Measurements from ENCODE around the gene MED29.

Gene MED29

GRCh38 chr19:39411081-39411831, 20.1 kb downstream of the MED29 start:
- DNase-seq (ENCODE audit: low spot score): no peak

DNA sequence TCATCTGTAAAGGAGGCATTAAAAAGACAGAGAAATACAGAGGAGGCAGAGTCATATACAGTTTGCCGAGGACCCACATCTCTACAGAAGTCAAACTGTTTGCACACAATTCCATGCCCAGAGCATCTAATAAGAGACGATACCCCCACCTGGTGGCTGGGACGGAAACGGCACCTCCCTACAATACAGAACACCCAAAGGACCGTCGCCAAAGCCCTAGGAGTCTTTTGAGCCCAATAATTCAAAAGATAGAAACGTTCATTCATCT, 20.6 kb downstream of the MED29 start:
- peak; percentile 86 for DNase-seq (ENCODE audit: low spot score)

- DNase-seq (ENCODE audit: low spot score): peak; percentile 96
Measured at GRCh38 chr19:39412100-39412866, 21.1 kb downstream of the MED29 start, which contains the start of gene PLEKHG2. TSS of gene PLEKHG2 (plus strand) at chr19:39412669. CDS start at chr19:39414087, 1,418 bp downstream.

- DNase-seq (ENCODE audit: low spot score): no peak
Measured at GRCh38 chr19:39412867-39413271, 21.7 kb downstream of the MED29 start.

DNA sequence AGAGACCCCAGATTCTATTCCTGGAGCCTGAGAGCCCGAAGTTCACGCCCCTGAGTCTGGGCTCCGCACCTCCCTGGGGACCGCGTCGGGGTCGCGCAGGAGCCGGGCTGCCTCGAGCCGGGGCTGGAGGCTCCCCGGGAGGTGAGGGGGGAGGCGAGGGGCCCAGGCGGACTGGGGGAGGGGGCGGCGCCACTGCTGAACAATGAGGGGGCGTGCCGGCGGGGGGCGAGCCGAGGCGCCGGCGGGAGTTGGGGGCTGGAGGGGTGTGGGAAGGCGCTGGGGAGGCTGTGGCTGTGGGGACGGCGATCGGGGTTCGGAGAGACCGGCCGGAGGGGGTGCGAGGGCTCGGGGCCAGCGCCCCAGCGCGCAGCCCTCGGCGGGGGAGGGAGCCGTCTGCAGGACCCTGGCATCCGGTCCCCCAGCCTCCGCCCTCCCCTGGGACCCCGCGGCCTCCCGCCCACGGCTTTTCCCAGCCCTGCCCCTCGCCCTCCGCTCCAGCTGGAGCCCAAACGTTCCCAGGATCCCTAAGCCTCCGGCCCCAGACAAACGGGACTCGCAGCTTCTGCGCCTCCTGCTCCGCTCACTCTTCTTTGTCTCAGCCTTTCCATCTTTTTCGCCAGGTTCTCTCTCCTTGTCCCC, 22.2 kb downstream of the MED29 start:
- DNase-seq (ENCODE audit: low spot score): peak; percentile 80

- DNase-seq (ENCODE audit: low spot score): peak; percentile 59
Measured at GRCh38 chr19:39413911-39414608, 22.9 kb downstream of the MED29 start.

GRCh38 chr19:39415111-39416046, 24.2 kb downstream of the MED29 start:
- no peak for DNase-seq (ENCODE audit: low spot score)

- DNase-seq (ENCODE audit: low spot score): no peak
Measured at GRCh38 chr19:39416152-39417120, 25.3 kb downstream of the MED29 start.

GRCh38 chr19:39417463-39418181, 26.4 kb downstream of the MED29 start:
- DNase-seq (ENCODE audit: low spot score): no peak

DNA sequence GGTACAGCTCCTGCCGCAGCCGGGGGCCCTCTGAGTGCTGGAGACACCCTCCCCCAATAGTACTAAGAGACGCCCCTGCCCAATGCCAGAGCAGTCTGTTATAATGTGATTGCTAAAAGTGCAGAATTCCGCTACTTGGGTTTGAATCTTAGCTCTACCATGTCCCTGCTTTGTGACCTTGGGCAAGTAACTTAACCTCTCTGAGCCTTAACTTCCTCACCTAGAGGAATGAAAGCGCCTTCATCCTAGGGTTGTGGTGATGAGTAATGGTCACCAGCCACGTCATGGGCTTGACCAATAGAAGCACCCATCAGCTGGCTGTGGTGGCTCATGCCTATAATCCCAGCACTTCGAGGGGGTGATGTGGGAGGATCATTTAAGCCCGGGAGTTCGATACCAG, 27.8 kb downstream of the MED29 start:
- no peak for DNase-seq (ENCODE audit: low spot score)

DNA sequence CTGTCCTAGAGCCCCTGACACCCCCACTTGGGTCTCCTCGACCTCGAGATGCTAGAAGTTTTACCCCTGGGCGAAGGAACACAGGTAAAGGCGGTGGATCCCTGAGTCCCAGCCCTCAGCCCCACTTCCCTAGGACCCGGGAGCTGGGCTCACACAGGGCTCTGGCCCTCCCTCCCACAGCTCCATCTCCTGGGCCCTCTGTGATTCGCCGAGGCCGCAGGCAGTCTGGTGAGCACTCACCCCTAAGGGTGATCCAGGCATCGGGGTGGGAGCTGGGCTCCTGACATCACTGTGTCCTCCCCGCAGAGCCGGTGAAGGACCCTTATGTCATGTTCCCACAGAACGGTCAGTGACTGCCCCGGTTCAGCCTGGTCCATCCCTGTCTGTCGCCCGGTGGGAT, 29.6 kb downstream of the MED29 start:
- no peak for DNase-seq (ENCODE audit: low spot score)

- DNase-seq (ENCODE audit: low spot score): no peak
Measured at GRCh38 chr19:39422020-39422419, 30.8 kb downstream of the MED29 start.

GRCh38 chr19:39423258-39424086, 32.3 kb downstream of the MED29 start:
- no peak for DNase-seq (ENCODE audit: low spot score)

DNA sequence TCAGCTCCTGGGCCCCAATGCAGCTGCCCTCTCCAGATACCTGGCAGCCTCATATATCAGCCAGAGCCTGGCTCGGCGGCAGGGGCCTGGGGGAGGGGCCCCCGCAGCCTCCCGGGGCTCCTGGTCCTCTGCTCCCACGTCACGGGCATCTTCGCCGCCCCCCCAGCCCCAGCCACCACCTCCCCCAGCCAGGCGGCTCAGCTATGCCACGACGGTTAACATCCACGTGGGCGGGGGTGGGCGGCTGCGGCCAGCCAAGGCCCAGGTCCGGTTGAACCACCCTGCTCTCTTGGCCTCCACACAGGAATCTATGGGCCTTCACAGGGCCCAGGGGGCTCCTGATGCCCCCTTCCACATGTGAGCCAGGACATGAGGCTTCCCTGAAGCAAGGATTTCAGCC, 33.8 kb downstream of the MED29 start:
- DNase-seq (ENCODE audit: low spot score): no peak

GRCh38 chr19:39425744-39426143, 34.6 kb downstream of the MED29 start:
- DNase-seq (ENCODE audit: low spot score): no peak

GRCh38 chr19:39426170-39426569, 35.0 kb downstream of the MED29 start:
- DNase-seq (ENCODE audit: low spot score): no peak

DNA sequence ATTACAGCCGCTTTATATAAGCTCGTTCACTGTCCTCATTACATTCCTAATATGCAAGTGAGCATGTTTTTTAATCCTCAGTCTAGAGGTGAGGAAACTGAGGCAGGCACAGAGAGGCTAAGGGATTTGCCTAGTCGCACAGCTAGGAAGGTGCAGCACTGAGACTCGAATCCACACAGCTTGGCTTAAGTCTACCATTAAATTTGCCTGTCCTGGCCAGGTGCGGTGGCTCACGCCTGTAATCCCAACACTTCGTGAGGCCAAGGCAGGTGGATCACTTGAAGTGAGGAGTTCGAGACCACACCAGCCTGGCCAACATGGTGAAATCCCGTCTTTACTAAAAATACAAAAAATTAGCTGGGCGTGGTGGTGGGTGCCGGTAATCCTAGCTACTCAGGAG, 36.5 kb downstream of the MED29 start:
- DNase-seq (ENCODE audit: low spot score): no peak

- peak; percentile 93 for DNase-seq (ENCODE audit: low spot score)
Measured at GRCh38 chr19:39428283-39429112, 37.3 kb downstream of the MED29 start.

Data from hepatic stellate cell (primary cell).